Endothelial cell of umbilical vein (primary cell): Measurements from ENCODE around the gene INSM2. TPM values are rescaled to one million over a fixed set of nuclear protein-coding genes. Genes with fewer than 3 reads are reported as not detected.

ENCODE experiments used
- BruUV-seq: library from RNA; stranded (reverse); fragments of 400-500 nt; replicated peaks from 2 replicates; lab custom pipeline; 2021; lab: Mats Ljungman, UMichigan
- CTCF ChIA-PET: fragments of 300-600, 350-600 bp; sonication (Branson Sonifier 250); formaldehyde crosslinking; loops from one replicate; lab custom pipeline; 2021; ENCODE audit warnings: antibody characterized with exemption, inconsistent platforms; lab: Charles Lee
- POLR2A ChIA-PET: fragments of 300-600, 350-600 bp; sonication (Branson Sonifier 250); formaldehyde crosslinking; loops from one replicate; lab custom pipeline; 2021; ENCODE audit warnings: antibody characterized with exemption, inconsistent platforms; lab: Charles Lee
- DNase-seq: peaks from one replicate; pipeline ENCODE4 v3.0.0-alpha.2; 2011; ENCODE audit warnings: low read depth, low spot score
- FAIRE-seq: peaks from 2 replicates; lab custom pipeline; 2011; peaks lifted over from hg19 to GRCh38; lab: Jason Lieb, UNC
- H2AFZ ChIP-seq: 2 replicates; pipeline ENCODE4 v1.6.0; 2012; ENCODE audit warnings: low read depth, low read length, control low read depth, inconsistent platforms
- H3K27ac ChIP-seq: 2 replicates; pipeline ENCODE4 v1.5.1; 2011; ENCODE audit warnings: low read depth, mild to moderate bottlenecking, control low read depth, low read length, moderate library complexity; ENCODE audit not compliant: insufficient read depth
- H3K27me3 ChIP-seq, 2 experiments: 2 replicates each; pipeline versions ENCODE4 v1.6.0 to v1.6.1; 2011; ENCODE audit warnings: low read length in 2 of 2, mixed read lengths in 1 of 2; ENCODE audit not compliant: control insufficient read depth in 2 of 2, insufficient read depth in 2 of 2
- H3K36me3 ChIP-seq, 2 experiments: 2 replicates in 1 of 2; 3 replicates in 1 of 2; pipeline ENCODE4 v1.5.1; 2011; ENCODE audit warnings: low read length in 2 of 2, mild to moderate bottlenecking in 1 of 2, moderate library complexity in 1 of 2; ENCODE audit not compliant: control insufficient read depth in 2 of 2, insufficient read depth in 2 of 2; ENCODE audit errors: extremely low read depth in 1 of 2
- H3K4me1 ChIP-seq: 3 replicates; pipeline ENCODE4 v1.5.1; 2011; ENCODE audit warnings: mild to moderate bottlenecking, low read length; ENCODE audit not compliant: control insufficient read depth, insufficient read depth; ENCODE audit errors: extremely low read depth
- H3K4me2 ChIP-seq: 2 replicates; pipeline ENCODE4 v1.6.1; 2011; ENCODE audit warnings: low read length, control low read depth, mixed read lengths; ENCODE audit not compliant: insufficient read depth
- H3K4me3 ChIP-seq, 3 experiments: fragments of 200-600 bp in 1 of 3; sonication (generic), shearing (Covaris generic) in 1 of 3; replicated peaks in 1 of 3; 2 replicates each; pipeline ENCODE4 v1.5.1; 2011 to 2016; ENCODE audit warnings: control low read depth in 3 of 3, low read length in 3 of 3, mild to moderate bottlenecking in 2 of 3, inconsistent platforms in 1 of 3, low read depth in 1 of 3, moderate library complexity in 1 of 3; ENCODE audit not compliant: insufficient read depth in 1 of 3
- H3K79me2 ChIP-seq: 2 replicates; pipeline ENCODE4 v1.6.0; 2012; ENCODE audit warnings: low read length, inconsistent platforms; ENCODE audit not compliant: control insufficient read depth, insufficient read depth
- H3K9ac ChIP-seq: replicated peaks from 2 replicates; pipeline ENCODE3; 2011; ENCODE audit warnings: low read length, control low read depth; ENCODE audit not compliant: insufficient read depth; ENCODE audit errors: extremely low read depth
- H3K9me1 ChIP-seq: replicated peaks from 3 replicates; pipeline ENCODE4 v1.6.0; 2011; ENCODE audit warnings: mild to moderate bottlenecking, low read length; ENCODE audit not compliant: control insufficient read depth, insufficient read depth; ENCODE audit errors: extremely low read depth
- H3K9me3 ChIP-seq: replicated peaks from 2 replicates; pipeline ENCODE4 v1.5.1; 2012; ENCODE audit warnings: low read length, inconsistent platforms; ENCODE audit not compliant: control insufficient read depth, insufficient read depth
- H4K20me1 ChIP-seq: replicated peaks from 2 replicates; pipeline ENCODE3; 2011; ENCODE audit warnings: mild to moderate bottlenecking, low read length; ENCODE audit not compliant: control insufficient read depth, insufficient read depth; ENCODE audit errors: extremely low read depth
- CTCF ChIP-seq, 2 donors: IDR thresholded peaks; 1 replicate in 1 of 2; 2 replicates in 1 of 2; pipeline ENCODE4 v1.5.1; 2011; ENCODE audit warnings: low read length in 2 of 2, mild to moderate bottlenecking in 2 of 2, moderate library complexity in 2 of 2, control low read depth in 1 of 2, inconsistent platforms in 1 of 2, low read depth in 1 of 2; ENCODE audit not compliant: insufficient read depth in 1 of 2; ENCODE audit errors: extremely low read depth in 1 of 2
- EZH2 ChIP-seq: IDR thresholded peaks from 2 replicates; pipeline ENCODE4 v1.6.1; 2012; ENCODE audit warnings: borderline replicate concordance, low read depth, mild to moderate bottlenecking, moderate library complexity, low read length, inconsistent platforms; ENCODE audit not compliant: severe bottlenecking
- FOS ChIP-seq: IDR thresholded peaks from 2 replicates; pipeline ENCODE4 v1.6.1; 2011; ENCODE audit warnings: mild to moderate bottlenecking, low read length, moderate library complexity, borderline replicate concordance; ENCODE audit not compliant: insufficient read depth
- GATA2 ChIP-seq: IDR thresholded peaks from 2 replicates; pipeline ENCODE4 v1.7.0; 2011; ENCODE audit warnings: low read depth, mild to moderate bottlenecking, moderate library complexity, mixed read lengths, low read length; ENCODE audit not compliant: insufficient read length, insufficient read depth
- JUN ChIP-seq: IDR thresholded peaks from 2 replicates; pipeline ENCODE4 v1.6.1; 2011; ENCODE audit warnings: borderline replicate concordance, low read depth; ENCODE audit not compliant: insufficient read length, insufficient read depth
- MAX ChIP-seq: IDR thresholded peaks from 2 replicates; pipeline ENCODE4 v1.6.1; 2011; ENCODE audit not compliant: insufficient read depth, insufficient read length
- MYC ChIP-seq: IDR thresholded peaks from one replicate; pipeline ENCODE4 v1.6.1; 2011; ENCODE audit warnings: mild to moderate bottlenecking, low read depth, low read length
- POLR2A ChIP-seq: IDR thresholded peaks from 2 replicates; pipeline ENCODE4 v1.6.1; 2012; ENCODE audit warnings: low read depth, mild to moderate bottlenecking, control low read depth, low read length
- POLR2AphosphoS5 ChIP-seq: IDR thresholded peaks from 2 replicates; pipeline ENCODE4 v1.6.1; 2012; ENCODE audit warnings: low read depth, mild to moderate bottlenecking, control low read depth, low read length, moderate library complexity; ENCODE audit not compliant: insufficient read depth
- dilution Hi-C: fragments of 300-500 bp; cut with MboI; formaldehyde crosslinking; loops from one replicate; pipeline ENCODE4 v1.15.0; 2019; ENCODE audit warnings: low sequenced_read_pairs; ENCODE audit not compliant: extremely low pct_ligation_motif_present
- intact Hi-C: fragments of 100-400 bp; cut with micrococcal nuclease; formaldehyde crosslinking; loops from one replicate; pipeline ENCODE4 v1.10.0; 2022
- polyA plus RNA-seq, 4 experiments: library from polyadenylated mRNA; depleted of rRNA in 3 of 4; stranded (reverse) in 3 of 4; unstranded in 1 of 4; fragments of >200 nt; gene quantifications; 2 replicates each; pipeline versions ENCODE4 v1.2.1 to v1.2.3, GENCODE V29; 2011 to 2012; ENCODE audit warnings: missing spikeins in 1 of 4
- total RNA-seq: library from RNA; stranded (reverse); gene quantifications from 2 replicates; pipeline ENCODE4 v1.2.3, GENCODE V29; 2021

The INSM2 gene
- total and polyA plus RNA-seq, 2 donors (not counting 3 experiments of a cell fraction or from before 2014, with no cell fraction given), result not detected

- Histone ChIP-seq H3K9me3 (no peaks in the 10 kb centered on the region), H4K20me1 (no peaks in the 10 kb centered on the region)
- CTCF ChIA-PET, result no interaction called here
Measured at GRCh38 chr14:35525695-35526094, 8.3 kb upstream of the INSM2 start.

More at GRCh38 chr14:35525695-35526094, 8.3 kb upstream of the INSM2 start:
- no peak overlapping the region for H3K4me3 ChIP-seq
- H3K27me3 ChIP-seq, result peaks cover 14 to 19% of the 10 kb centered on the region in 2 experiments
- H3K9ac ChIP-seq, result no peak overlapping the region
- H3K36me3 ChIP-seq, result no peaks in the 10 kb centered on the region
- dilution Hi-C loops (no loop called here), intact Hi-C loops (loop anchor here (10.0 kb wide), 1 partner anchor 51 kb away; no protein-coding TSS in a partner anchor)
- TF ChIP-seq EZH2 (no peak), POLR2A (no peak), MYC (no peak), CTCF (IDR thresholded peaks at IDR 0.05; ENCODE audit: extremely low read depth in 1 of 2, insufficient read depth in 1 of 2, low read depth in 1 of 2, low read length in 2 of 2) (no peak), MAX (no peak), JUN (no peak), POLR2AphosphoS5 (no peak), FOS (no peak), GATA2 (no peak)
- BruUV-seq, result no TSS peak
- no peaks in the 10 kb centered on the region for H3K9me1 ChIP-seq
- H3K27ac ChIP-seq, result no peak overlapping the region
- DNase-seq (no peak), FAIRE-seq (no peak)
- H2AFZ ChIP-seq, result no peak overlapping the region
- POLR2A ChIA-PET, result no interaction called here
- no peaks in the 10 kb centered on the region for H3K79me2 ChIP-seq
- H3K4me1 ChIP-seq, result no peaks in the 10 kb centered on the region
- no peak overlapping the region for H3K4me2 ChIP-seq
